IMR-90 (cell line): ENCODE measurements around the gene FAM117B. TPM values are rescaled to one million over a fixed set of nuclear protein-coding genes. Genes with fewer than 3 reads are reported as not detected.

Experiments used
- ATAC-seq: fragments of 200-7000 bp; cut with Tn5 transposase; 2 replicates; pipeline ENCODE4 v1.9.1; 2020; ENCODE audit warnings: low read depth, mild to moderate bottlenecking, moderate library complexity
- BruUV-seq: library from RNA; stranded (reverse); fragments of 400-500 nt; replicated peaks from 2 replicates; lab custom pipeline; 2021; lab: Mats Ljungman, UMichigan
- CTCF ChIA-PET: fragments of 300-600 bp; formaldehyde crosslinking; extraction: SDS; loops from one replicate; lab custom pipeline; 2021; ENCODE audit warnings: antibody characterized with exemption; lab: Yijun Ruan, JAX
- POLR2A ChIA-PET: fragments of 300-600 bp; sonication (Branson Sonifier 250); formaldehyde crosslinking; loops from one replicate; lab custom pipeline; 2022; ENCODE audit warnings: antibody characterized with exemption; ENCODE audit not compliant: unreplicated experiment; lab: Charles Lee
- DNase-seq: peaks from one replicate; pipeline ENCODE4 v3.0.0; 2013
- H2AFZ ChIP-seq: replicated peaks from 2 replicates; pipeline ENCODE3; 2013; ENCODE audit warnings: low read length, mild to moderate bottlenecking; ENCODE audit not compliant: poor library complexity
- H2AK5ac ChIP-seq: 2 replicates; pipeline ENCODE4 v1.6.1; 2013; ENCODE audit warnings: low read depth, low read length, inconsistent platforms
- H2AK9ac ChIP-seq: replicated peaks from 2 replicates; pipeline ENCODE3; 2013; ENCODE audit warnings: mild to moderate bottlenecking, low read depth, low read length, moderate library complexity; ENCODE audit not compliant: poor library complexity
- H2BK120ac ChIP-seq: 2 replicates; pipeline ENCODE4 v1.6.1; 2013; ENCODE audit warnings: low read depth, low read length, inconsistent platforms
- H2BK15ac ChIP-seq: 3 replicates; pipeline ENCODE4 v1.6.1; 2013; ENCODE audit warnings: low read depth, low read length, inconsistent platforms
- H2BK20ac ChIP-seq: 2 replicates; pipeline ENCODE4 v1.6.1; 2013; ENCODE audit warnings: low read depth, mild to moderate bottlenecking, inconsistent platforms, low read length, moderate library complexity
- H2BK5ac ChIP-seq: 2 replicates; pipeline ENCODE4 v1.6.1; 2013; ENCODE audit warnings: mild to moderate bottlenecking, low read depth, low read length, inconsistent platforms; ENCODE audit not compliant: poor library complexity, severe bottlenecking
- H3K14ac ChIP-seq: replicated peaks from 2 replicates; pipeline ENCODE4 v1.6.1; 2013; ENCODE audit warnings: low read depth, low read length, inconsistent platforms
- H3K18ac ChIP-seq: 2 replicates; pipeline ENCODE4 v1.6.1; 2013; ENCODE audit warnings: low read depth, low read length, control low read depth
- H3K23ac ChIP-seq: 2 replicates; pipeline ENCODE4 v1.6.1; 2013; ENCODE audit warnings: low read depth, low read length, inconsistent platforms
- H3K27ac ChIP-seq: 2 replicates; pipeline ENCODE4 v1.5.1; 2013; ENCODE audit warnings: mild to moderate bottlenecking, control low read depth, low read length; ENCODE audit not compliant: insufficient read depth
- H3K27me3 ChIP-seq: 2 replicates; pipeline ENCODE4 v1.6.1; 2013; ENCODE audit warnings: low read length; ENCODE audit not compliant: control insufficient read depth, insufficient read depth
- H3K36me3 ChIP-seq: 2 replicates; pipeline ENCODE4 v1.6.1; 2013; ENCODE audit warnings: low read length, mixed read lengths; ENCODE audit not compliant: control insufficient read depth, insufficient read depth
- H3K4ac ChIP-seq: 2 replicates; pipeline ENCODE4 v1.6.1; 2013; ENCODE audit warnings: low read depth, low read length, inconsistent platforms
- H3K4me1 ChIP-seq: 2 replicates; pipeline ENCODE4 v1.6.1; 2013; ENCODE audit warnings: low read length, mixed read lengths; ENCODE audit not compliant: control insufficient read depth, insufficient read depth
- H3K4me2 ChIP-seq: 2 replicates; pipeline ENCODE4 v1.6.1; 2013; ENCODE audit warnings: low read depth, mild to moderate bottlenecking, control low read depth, low read length, moderate library complexity
- H3K4me3 ChIP-seq: 2 replicates; pipeline ENCODE4 v1.5.1; 2013; ENCODE audit warnings: low read depth, mild to moderate bottlenecking, control low read depth, low read length, moderate library complexity; ENCODE audit not compliant: insufficient read depth
- H3K56ac ChIP-seq: 2 replicates; pipeline ENCODE4 v1.6.1; 2013; ENCODE audit warnings: low read length, inconsistent platforms; ENCODE audit not compliant: insufficient read depth; ENCODE audit errors: extremely low read depth
- H3K79me1 ChIP-seq, 2 experiments: 2 replicates each; pipeline ENCODE4 v1.6.1; 2013; ENCODE audit warnings: low read length in 2 of 2, inconsistent platforms in 1 of 2, low read depth in 1 of 2
- H3K9ac ChIP-seq: 2 replicates; pipeline ENCODE4 v1.6.1; 2013; ENCODE audit warnings: low read depth, low read length, control low read depth
- H3K9me1 ChIP-seq: 2 replicates; pipeline ENCODE4 v1.6.1; 2013; ENCODE audit warnings: low read length, inconsistent platforms; ENCODE audit not compliant: insufficient read depth
- H3K9me3 ChIP-seq: 2 replicates; pipeline ENCODE4 v1.6.1; 2013; ENCODE audit warnings: low read length; ENCODE audit not compliant: control insufficient read depth, insufficient read depth
- H4K20me1 ChIP-seq: 2 replicates; pipeline ENCODE4 v1.6.1; 2013; ENCODE audit warnings: low read length, inconsistent platforms; ENCODE audit not compliant: insufficient read depth
- H4K5ac ChIP-seq: 2 replicates; pipeline ENCODE4 v1.6.1; 2013; ENCODE audit warnings: mild to moderate bottlenecking, low read depth, low read length, control low read depth
- H4K8ac ChIP-seq, 2 experiments: 2 replicates each; pipeline ENCODE4 v1.6.1; 2013; ENCODE audit warnings: low read depth in 2 of 2, low read length in 2 of 2, control low read depth in 1 of 2, inconsistent platforms in 1 of 2
- H4K91ac ChIP-seq: 2 replicates; pipeline ENCODE4 v1.6.1; 2013; ENCODE audit warnings: low read depth, low read length, inconsistent platforms; ENCODE audit not compliant: insufficient read depth
- BHLHE40 ChIP-seq: fragments of 150-350 bp; IDR thresholded peaks from 2 replicates; pipeline ENCODE4 v1.6.1; 2016; ENCODE audit warnings: mild to moderate bottlenecking, low read depth, low read length
- ELK1 ChIP-seq: fragments of 150-350 bp; IDR thresholded peaks from 2 replicates; pipeline ENCODE4 v1.6.1; 2016; ENCODE audit warnings: low read depth, mild to moderate bottlenecking, low read length, moderate library complexity, borderline replicate concordance
- NFE2L2 ChIP-seq: fragments of 150-350 bp; IDR thresholded peaks from 2 replicates; pipeline ENCODE4 v1.6.1; 2016; ENCODE audit warnings: low read depth, mild to moderate bottlenecking, low read length
- RFX5 ChIP-seq: IDR thresholded peaks from 2 replicates; pipeline ENCODE4 v1.8.0; 2012; ENCODE audit warnings: low read depth, mild to moderate bottlenecking, low read length, moderate library complexity
- USF2 ChIP-seq: fragments of 150-350 bp; IDR thresholded peaks from 2 replicates; pipeline ENCODE4 v1.6.1; 2017; ENCODE audit warnings: mild to moderate bottlenecking, antibody characterized with exemption, low read length, low read depth
- WGBS, 2 experiments: methylation state at CpG; one replicate each; pipeline versions ENCODE4 v1.1.5 to v1.1.7; 2013; ENCODE audit warnings: missing lambda C conversion rate in 2 of 2; ENCODE audit not compliant: insufficient read length in 1 of 2; ENCODE audit errors: extremely low coverage in 2 of 2; 5-methylcytosine and 5-hydroxymethylcytosine counted together
- dilution Hi-C: fragments of 300-500 bp; cut with HindIII; formaldehyde crosslinking; loops from one replicate; pipeline ENCODE4 v1.14.3; 2018; ENCODE audit warnings: low sequenced_read_pairs; ENCODE audit not compliant: unreplicated experiment
- in situ Hi-C: fragments of 300-500 bp; cut with MboI; formaldehyde crosslinking; loops from 3 replicates; pipeline ENCODE4 v1.14.3; 2019; ENCODE audit warnings: low sequenced_read_pairs, inconsistent platforms, mixed read lengths
- intact Hi-C: fragments of 100-400 bp; cut with micrococcal nuclease; formaldehyde crosslinking; loops from 2 replicates; pipeline ENCODE4 v1.10.0; 2022
- polyA plus RNA-seq, 3 experiments: library from polyadenylated mRNA; depleted of rRNA; stranded (reverse); fragments of >200 nt; gene quantifications; 2 replicates each; pipeline ENCODE4 v1.2.3, GENCODE V29; 2012; ENCODE audit warnings: low replicate concordance in 1 of 3
- total RNA-seq: library from RNA; depleted of rRNA; stranded (reverse); fragments of >200 nt; gene quantifications from 2 replicates; pipeline ENCODE4 v1.2.3, GENCODE V29; 2012

Gene FAM117B
- total and polyA plus RNA-seq, 2 of the 4 experiments (the other 2 are of a cell fraction) = 0.54 to 0.79 TPM

- no peaks in the 10 kb centered on the region for H3K36me3 ChIP-seq
- H2BK15ac ChIP-seq = no peak overlapping the region
- no peak overlapping the region for H3K4ac ChIP-seq
- no peak overlapping the region for H4K8ac ChIP-seq
- TF ChIP-seq USF2 = no peak
- TF ChIP-seq RFX5 = no peak
- no peak for TF ChIP-seq ELK1
- TF ChIP-seq BHLHE40 = no peak
- no peak for TF ChIP-seq NFE2L2
- no peak overlapping the region for H4K91ac ChIP-seq
- 56 to 100% methylated on average over 1 of the region's 2 CpGs for WGBS, 2 experiments
- in situ Hi-C loops = no loop called here
- H2AFZ ChIP-seq = no peak overlapping the region
- no peaks in the 10 kb centered on the region for H3K9me1 ChIP-seq
- H4K20me1 ChIP-seq = no peaks in the 10 kb centered on the region
- no peak overlapping the region for H3K23ac ChIP-seq
- H2BK120ac ChIP-seq = no peak overlapping the region
- no peak overlapping the region for H2BK20ac ChIP-seq
- H2AK9ac ChIP-seq = no peak overlapping the region
- no peaks in the 10 kb centered on the region for H3K27me3 ChIP-seq
- H3K9ac ChIP-seq = no peak overlapping the region
- no peak overlapping the region for H3K14ac ChIP-seq
- peak overlapping the region; percentile 52; the same call in 1 of the 2 replicates for H3K18ac ChIP-seq
- H4K5ac ChIP-seq = no peak overlapping the region
- H2AK5ac ChIP-seq = no peak overlapping the region
- peak overlapping the region; percentile 3 for H2BK5ac ChIP-seq
- POLR2A ChIA-PET = no interaction called here
- no peak overlapping the region for H3K56ac ChIP-seq
- H3K4me2 ChIP-seq = peak overlapping the region; percentile 58; the same call in 1 of the 2 replicates
- no peak overlapping the region for H3K27ac ChIP-seq
- ATAC-seq (no peak), DNase-seq (no peak)
- dilution Hi-C loops = no loop called here
- peaks cover 2% of the 10 kb centered on the region for H3K4me1 ChIP-seq
- no peaks in the 10 kb centered on the region for H3K9me3 ChIP-seq
- no peak overlapping the region for H3K4me3 ChIP-seq
- CTCF ChIA-PET = no interaction called here
- intact Hi-C loops = no loop called here
- H3K79me1 ChIP-seq = peaks cover 0 to 4% of the 10 kb centered on the region in 2 experiments; a peak in 1 of 4 replicates
- no TSS peak for BruUV-seq
Observed at GRCh38 chr2:202642567-202642966, 7.8 kb downstream of the FAM117B start.
